Endothelial cell of umbilical vein (primary cell): Measurements from ENCODE around the gene LRRC31. TPM values are rescaled to one million over a fixed set of nuclear protein-coding genes. Genes with fewer than 3 reads are reported as not detected.

Source experiments
- BruUV-seq: library from RNA; stranded (reverse); fragments of 400-500 nt; replicated peaks from 2 replicates; lab custom pipeline; 2021; lab: Mats Ljungman, UMichigan
- CTCF ChIA-PET: fragments of 300-600, 350-600 bp; sonication (Branson Sonifier 250); formaldehyde crosslinking; loops from one replicate; lab custom pipeline; 2021; ENCODE audit warnings: antibody characterized with exemption, inconsistent platforms; lab: Charles Lee
- POLR2A ChIA-PET: fragments of 300-600, 350-600 bp; sonication (Branson Sonifier 250); formaldehyde crosslinking; loops from one replicate; lab custom pipeline; 2021; ENCODE audit warnings: antibody characterized with exemption, inconsistent platforms; lab: Charles Lee
- DNase-seq: peaks from one replicate; pipeline ENCODE4 v3.0.0-alpha.2; 2011; ENCODE audit warnings: low read depth, low spot score
- FAIRE-seq: peaks from 2 replicates; lab custom pipeline; 2011; peaks lifted over from hg19 to GRCh38; lab: Jason Lieb, UNC
- H2AFZ ChIP-seq: 2 replicates; pipeline ENCODE4 v1.6.0; 2012; ENCODE audit warnings: low read depth, low read length, control low read depth, inconsistent platforms
- H3K27ac ChIP-seq: 2 replicates; pipeline ENCODE4 v1.5.1; 2011; ENCODE audit warnings: low read depth, mild to moderate bottlenecking, control low read depth, low read length, moderate library complexity; ENCODE audit not compliant: insufficient read depth
- H3K27me3 ChIP-seq, 2 experiments: 2 replicates each; pipeline versions ENCODE4 v1.6.0 to v1.6.1; 2011; ENCODE audit warnings: low read length in 2 of 2, mixed read lengths in 1 of 2; ENCODE audit not compliant: control insufficient read depth in 2 of 2, insufficient read depth in 2 of 2
- H3K36me3 ChIP-seq, 2 experiments: 2 replicates in 1 of 2; 3 replicates in 1 of 2; pipeline ENCODE4 v1.5.1; 2011; ENCODE audit warnings: low read length in 2 of 2, mild to moderate bottlenecking in 1 of 2, moderate library complexity in 1 of 2; ENCODE audit not compliant: control insufficient read depth in 2 of 2, insufficient read depth in 2 of 2; ENCODE audit errors: extremely low read depth in 1 of 2
- H3K4me1 ChIP-seq: 3 replicates; pipeline ENCODE4 v1.5.1; 2011; ENCODE audit warnings: mild to moderate bottlenecking, low read length; ENCODE audit not compliant: control insufficient read depth, insufficient read depth; ENCODE audit errors: extremely low read depth
- H3K4me2 ChIP-seq: 2 replicates; pipeline ENCODE4 v1.6.1; 2011; ENCODE audit warnings: low read length, control low read depth, mixed read lengths; ENCODE audit not compliant: insufficient read depth
- H3K4me3 ChIP-seq, 3 experiments: fragments of 200-600 bp in 1 of 3; sonication (generic), shearing (Covaris generic) in 1 of 3; replicated peaks in 1 of 3; 2 replicates each; pipeline ENCODE4 v1.5.1; 2011 to 2016; ENCODE audit warnings: control low read depth in 3 of 3, low read length in 3 of 3, mild to moderate bottlenecking in 2 of 3, inconsistent platforms in 1 of 3, low read depth in 1 of 3, moderate library complexity in 1 of 3; ENCODE audit not compliant: insufficient read depth in 1 of 3
- H3K79me2 ChIP-seq: 2 replicates; pipeline ENCODE4 v1.6.0; 2012; ENCODE audit warnings: low read length, inconsistent platforms; ENCODE audit not compliant: control insufficient read depth, insufficient read depth
- H3K9ac ChIP-seq: replicated peaks from 2 replicates; pipeline ENCODE3; 2011; ENCODE audit warnings: low read length, control low read depth; ENCODE audit not compliant: insufficient read depth; ENCODE audit errors: extremely low read depth
- H3K9me1 ChIP-seq: replicated peaks from 3 replicates; pipeline ENCODE4 v1.6.0; 2011; ENCODE audit warnings: mild to moderate bottlenecking, low read length; ENCODE audit not compliant: control insufficient read depth, insufficient read depth; ENCODE audit errors: extremely low read depth
- H3K9me3 ChIP-seq: replicated peaks from 2 replicates; pipeline ENCODE4 v1.5.1; 2012; ENCODE audit warnings: low read length, inconsistent platforms; ENCODE audit not compliant: control insufficient read depth, insufficient read depth
- H4K20me1 ChIP-seq: replicated peaks from 2 replicates; pipeline ENCODE3; 2011; ENCODE audit warnings: mild to moderate bottlenecking, low read length; ENCODE audit not compliant: control insufficient read depth, insufficient read depth; ENCODE audit errors: extremely low read depth
- EZH2 ChIP-seq: IDR thresholded peaks from 2 replicates; pipeline ENCODE4 v1.6.1; 2012; ENCODE audit warnings: borderline replicate concordance, low read depth, mild to moderate bottlenecking, moderate library complexity, low read length, inconsistent platforms; ENCODE audit not compliant: severe bottlenecking
- FOS ChIP-seq: IDR thresholded peaks from 2 replicates; pipeline ENCODE4 v1.6.1; 2011; ENCODE audit warnings: mild to moderate bottlenecking, low read length, moderate library complexity, borderline replicate concordance; ENCODE audit not compliant: insufficient read depth
- GATA2 ChIP-seq: IDR thresholded peaks from 2 replicates; pipeline ENCODE4 v1.7.0; 2011; ENCODE audit warnings: low read depth, mild to moderate bottlenecking, moderate library complexity, mixed read lengths, low read length; ENCODE audit not compliant: insufficient read length, insufficient read depth
- JUN ChIP-seq: IDR thresholded peaks from 2 replicates; pipeline ENCODE4 v1.6.1; 2011; ENCODE audit warnings: borderline replicate concordance, low read depth; ENCODE audit not compliant: insufficient read length, insufficient read depth
- MYC ChIP-seq: IDR thresholded peaks from one replicate; pipeline ENCODE4 v1.6.1; 2011; ENCODE audit warnings: mild to moderate bottlenecking, low read depth, low read length
- POLR2A ChIP-seq: IDR thresholded peaks from 2 replicates; pipeline ENCODE4 v1.6.1; 2012; ENCODE audit warnings: low read depth, mild to moderate bottlenecking, control low read depth, low read length
- POLR2AphosphoS5 ChIP-seq: IDR thresholded peaks from 2 replicates; pipeline ENCODE4 v1.6.1; 2012; ENCODE audit warnings: low read depth, mild to moderate bottlenecking, control low read depth, low read length, moderate library complexity; ENCODE audit not compliant: insufficient read depth
- dilution Hi-C: fragments of 300-500 bp; cut with MboI; formaldehyde crosslinking; loops from one replicate; pipeline ENCODE4 v1.15.0; 2019; ENCODE audit warnings: low sequenced_read_pairs; ENCODE audit not compliant: extremely low pct_ligation_motif_present
- intact Hi-C: fragments of 100-400 bp; cut with micrococcal nuclease; formaldehyde crosslinking; loops from one replicate; pipeline ENCODE4 v1.10.0; 2022
- polyA plus RNA-seq, 4 experiments: library from polyadenylated mRNA; depleted of rRNA in 3 of 4; stranded (reverse) in 3 of 4; unstranded in 1 of 4; fragments of >200 nt; gene quantifications; 2 replicates each; pipeline versions ENCODE4 v1.2.1 to v1.2.3, GENCODE V29; 2011 to 2012; ENCODE audit warnings: missing spikeins in 1 of 4
- total RNA-seq: library from RNA; stranded (reverse); gene quantifications from 2 replicates; pipeline ENCODE4 v1.2.3, GENCODE V29; 2021
- TF ChIP-seq, protein P1 (sequence below), 2 donors: IDR thresholded peaks; 1 replicate in 1 of 2; 2 replicates in 1 of 2; pipeline ENCODE4 v1.5.1; 2011; ENCODE audit warnings: low read length in 2 of 2, mild to moderate bottlenecking in 2 of 2, moderate library complexity in 2 of 2, control low read depth in 1 of 2, inconsistent platforms in 1 of 2, low read depth in 1 of 2; ENCODE audit not compliant: insufficient read depth in 1 of 2; ENCODE audit errors: extremely low read depth in 1 of 2
- TF ChIP-seq, protein P2 (sequence below): IDR thresholded peaks from 2 replicates; pipeline ENCODE4 v1.6.1; 2011; ENCODE audit not compliant: insufficient read depth, insufficient read length

Gene LRRC31
- total and polyA plus RNA-seq, 2 donors (not counting 3 experiments of a cell fraction or from before 2014, with no cell fraction given): not detected

DNA sequence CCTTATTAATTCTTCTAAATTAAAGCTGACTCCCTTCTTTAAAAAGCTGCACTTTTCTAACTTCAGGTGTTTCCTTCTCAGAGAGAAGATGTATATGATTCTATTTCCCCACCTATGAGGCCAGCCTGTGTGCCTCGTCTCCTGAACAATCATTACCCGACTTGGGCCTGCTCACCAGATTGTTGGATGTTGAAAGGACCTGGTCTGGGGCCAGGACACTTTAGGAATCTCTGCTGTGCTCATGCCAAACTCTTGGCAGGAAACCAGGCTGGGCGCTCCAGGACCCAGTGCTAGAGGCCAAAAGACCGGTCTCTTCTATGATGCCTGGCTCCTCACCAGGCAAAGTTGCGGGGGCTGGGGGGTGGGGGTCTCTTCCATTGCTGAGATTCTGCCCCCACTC lies 16.9 kb upstream of the LRRC31 start:
- intact Hi-C loops (no loop called here), dilution Hi-C loops (no loop called here)
- no peak for FAIRE-seq
- H3K79me2 ChIP-seq: no peaks in the 10 kb centered on the region
- no peak overlapping the region for H3K4me2 ChIP-seq
- peaks cover 2 to 3% of the 10 kb centered on the region in 2 experiments for H3K27me3 ChIP-seq
- no peaks in the 10 kb centered on the region for H3K36me3 ChIP-seq
- ChIA-PET POLR2A (no interaction called here), CTCF (interaction anchor here (1.1 kb wide), 1 partner anchor 9 kb away, joined by 3 read pairs; no protein-coding TSS in a partner anchor)
- DNase-seq: no peak
- no peaks in the 10 kb centered on the region for H3K9me1 ChIP-seq
- no peaks in the 10 kb centered on the region for H3K9me3 ChIP-seq
- BruUV-seq: no TSS peak
- H2AFZ ChIP-seq: no peak overlapping the region
- TF ChIP-seq POLR2A (no peak), FOS (no peak), EZH2 (no peak), POLR2AphosphoS5 (no peak), MYC (no peak), GATA2 (no peak), JUN (no peak)
- TF ChIP-seq, protein P1, sequence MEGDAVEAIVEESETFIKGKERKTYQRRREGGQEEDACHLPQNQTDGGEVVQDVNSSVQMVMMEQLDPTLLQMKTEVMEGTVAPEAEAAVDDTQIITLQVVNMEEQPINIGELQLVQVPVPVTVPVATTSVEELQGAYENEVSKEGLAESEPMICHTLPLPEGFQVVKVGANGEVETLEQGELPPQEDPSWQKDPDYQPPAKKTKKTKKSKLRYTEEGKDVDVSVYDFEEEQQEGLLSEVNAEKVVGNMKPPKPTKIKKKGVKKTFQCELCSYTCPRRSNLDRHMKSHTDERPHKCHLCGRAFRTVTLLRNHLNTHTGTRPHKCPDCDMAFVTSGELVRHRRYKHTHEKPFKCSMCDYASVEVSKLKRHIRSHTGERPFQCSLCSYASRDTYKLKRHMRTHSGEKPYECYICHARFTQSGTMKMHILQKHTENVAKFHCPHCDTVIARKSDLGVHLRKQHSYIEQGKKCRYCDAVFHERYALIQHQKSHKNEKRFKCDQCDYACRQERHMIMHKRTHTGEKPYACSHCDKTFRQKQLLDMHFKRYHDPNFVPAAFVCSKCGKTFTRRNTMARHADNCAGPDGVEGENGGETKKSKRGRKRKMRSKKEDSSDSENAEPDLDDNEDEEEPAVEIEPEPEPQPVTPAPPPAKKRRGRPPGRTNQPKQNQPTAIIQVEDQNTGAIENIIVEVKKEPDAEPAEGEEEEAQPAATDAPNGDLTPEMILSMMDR (IDR thresholded peaks at IDR 0.05; ENCODE audit: extremely low read depth in 1 of 2, insufficient read depth in 1 of 2, low read depth in 1 of 2, low read length in 2 of 2): no peak
- TF ChIP-seq, protein P2, sequence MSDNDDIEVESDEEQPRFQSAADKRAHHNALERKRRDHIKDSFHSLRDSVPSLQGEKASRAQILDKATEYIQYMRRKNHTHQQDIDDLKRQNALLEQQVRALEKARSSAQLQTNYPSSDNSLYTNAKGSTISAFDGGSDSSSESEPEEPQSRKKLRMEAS: no peak
- H4K20me1 ChIP-seq: no peaks in the 10 kb centered on the region
- H3K9ac ChIP-seq: no peak overlapping the region
- H3K4me3 ChIP-seq: no peak overlapping the region
- no peak overlapping the region for H3K27ac ChIP-seq
- H3K4me1 ChIP-seq: no peaks in the 10 kb centered on the region
